GM18517 (cell line): ENCODE measurements around the gene PIGK.
"Not testable (repeated sequence)": the region's sequence is repeated elsewhere in the genome, so short reads cannot be mapped to it uniquely, and the experiment has no call there.

ENCODE experiments used
- ATAC-seq: cut with Tn5 transposase; IDR thresholded peaks from one replicate; pipeline ENCODE4 v1.9.1; 2021; ENCODE audit warnings: mild to moderate bottlenecking, moderate library complexity; ENCODE audit not compliant: unreplicated experiment

PIGK gene

GRCh38 chr1:77197351-77197750 is 21.9 kb downstream of the PIGK start:
- no peak for ATAC-seq

DNA sequence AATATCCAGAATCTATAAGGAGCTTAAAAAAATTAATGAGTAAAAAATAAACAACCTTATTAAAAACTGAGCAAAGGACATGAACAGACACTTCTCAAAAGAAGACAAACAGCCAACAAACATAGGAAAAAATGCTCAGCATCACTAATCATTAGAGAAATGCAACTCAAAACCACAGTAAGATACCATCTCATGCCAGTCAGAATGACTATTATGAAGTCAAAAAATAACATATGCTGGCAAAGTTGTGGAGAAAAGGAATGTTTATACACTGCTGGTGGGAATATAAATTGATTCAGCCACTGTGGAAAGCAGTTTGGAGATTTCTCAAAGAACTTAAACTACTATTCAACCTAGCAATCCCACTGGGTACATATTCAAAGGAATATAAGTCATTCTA is 25.3 kb downstream of the PIGK start:
- ATAC-seq = no peak

DNA sequence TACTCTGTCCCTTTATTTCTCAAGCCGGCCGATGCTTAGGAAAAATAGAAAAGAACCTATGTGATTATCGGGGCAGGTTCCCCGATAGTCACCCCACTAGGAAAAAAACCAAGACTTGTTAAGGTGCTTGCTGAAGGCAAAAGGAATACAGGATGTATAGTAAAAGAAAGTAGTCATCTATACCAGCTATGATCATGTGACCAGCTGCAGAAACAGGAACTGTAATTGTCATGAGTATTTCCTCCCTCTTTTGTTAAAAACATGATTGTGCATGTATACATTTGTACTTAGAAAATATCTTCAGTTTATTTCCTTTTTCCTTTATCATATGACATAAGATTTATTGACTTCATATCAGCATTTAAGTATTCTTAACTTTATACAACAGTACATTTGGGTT is 30.5 kb downstream of the PIGK start:
- ATAC-seq = no peak

GRCh38 chr1:77186907-77187306 is 32.3 kb downstream of the PIGK start:
- not testable (repeated sequence) for ATAC-seq

GRCh38 chr1:77182083-77182482 is 37.1 kb downstream of the PIGK start:
- ATAC-seq = no peak

DNA sequence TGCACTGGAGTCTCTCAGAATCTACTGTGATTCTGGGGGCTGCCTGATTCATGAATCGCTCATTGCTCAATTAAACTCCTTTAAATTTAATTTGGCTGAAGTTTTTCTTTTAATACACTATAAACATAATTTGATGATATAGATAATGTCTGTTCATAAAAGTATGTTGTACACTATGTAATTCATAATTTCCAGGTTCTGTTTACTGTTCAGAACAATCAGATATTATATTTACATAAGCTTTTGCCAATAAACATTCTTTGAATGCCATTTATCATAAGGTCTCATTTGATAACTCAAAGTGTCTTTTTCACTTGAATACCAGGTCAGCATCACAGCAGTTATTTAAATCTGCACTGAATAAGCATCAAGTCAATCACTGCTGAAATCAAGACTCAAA is 39.6 kb downstream of the PIGK start:
- ATAC-seq = no peak

DNA sequence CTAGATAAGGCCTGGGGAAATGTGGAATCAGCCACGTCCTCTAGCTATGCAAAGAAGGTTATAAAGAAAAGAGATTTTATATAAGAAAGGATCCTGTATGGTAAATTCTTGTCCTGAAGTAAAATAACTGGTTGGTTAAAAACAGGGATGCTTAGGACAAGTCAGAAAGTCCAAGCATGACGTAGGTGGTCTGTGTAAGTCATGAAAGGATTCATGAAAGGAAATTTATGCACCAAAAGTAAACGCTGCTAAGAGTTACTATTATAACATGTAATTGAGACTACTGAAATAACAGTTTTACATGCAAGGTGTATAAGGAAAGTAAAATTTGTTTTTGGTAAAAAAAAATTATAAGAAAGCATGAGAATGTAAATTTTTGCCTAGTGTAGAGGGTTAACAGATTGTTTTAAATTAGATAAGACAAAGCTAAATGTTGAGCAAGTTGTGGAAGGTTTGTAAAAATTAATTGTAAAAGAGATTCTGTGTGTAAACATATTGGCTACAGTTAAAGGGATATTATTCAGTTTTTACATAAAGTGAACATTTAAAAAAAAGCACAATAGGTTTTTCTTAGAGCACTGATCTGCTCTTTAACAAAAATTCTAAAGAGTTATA is 43.9 kb downstream of the PIGK start:
- ATAC-seq = no peak

DNA sequence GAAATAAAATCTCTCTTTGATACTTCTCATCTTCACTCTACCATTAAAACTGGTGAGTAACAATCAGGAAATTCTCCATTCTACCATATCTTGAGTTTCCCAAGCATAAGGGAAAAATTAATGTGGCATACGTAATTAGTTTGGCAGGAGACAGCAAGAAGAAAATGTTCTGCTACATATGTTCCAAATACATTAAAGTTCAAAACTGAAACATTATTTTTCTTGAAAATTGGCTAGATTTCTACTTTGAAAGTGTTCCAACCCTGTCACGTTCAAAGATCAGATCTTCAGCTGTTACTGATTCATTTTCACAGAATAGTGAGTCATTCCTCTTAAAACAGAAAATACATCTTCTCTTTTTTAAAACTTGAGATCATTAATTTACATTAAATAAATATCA is 48.5 kb downstream of the PIGK start:
- ATAC-seq = no peak

- no peak for ATAC-seq
Observed at GRCh38 chr1:77168358-77168757, 50.9 kb downstream of the PIGK start.

GRCh38 chr1:77164434-77164944 is 54.7 kb downstream of the PIGK start:
- ATAC-seq = no peak

DNA sequence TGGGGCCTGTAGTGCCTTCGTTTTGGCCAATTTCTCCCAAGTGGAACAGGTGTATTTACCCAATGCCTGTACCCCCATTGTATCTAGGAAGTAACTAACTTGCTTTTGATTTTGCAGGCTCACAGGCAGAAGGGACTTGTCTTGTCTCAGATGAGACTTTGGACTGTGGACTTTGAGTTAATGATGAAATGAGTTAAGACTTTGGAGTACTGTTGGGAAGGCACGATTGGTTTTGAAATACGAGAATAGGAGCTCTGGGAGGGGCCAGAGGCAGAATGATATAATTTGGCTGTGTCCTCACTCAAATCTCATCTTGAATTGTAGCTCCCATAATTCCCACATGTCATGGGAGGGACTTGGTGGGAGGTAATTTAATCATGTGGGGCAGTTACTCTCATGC is 59.5 kb downstream of the PIGK start:
- ATAC-seq = not testable (repeated sequence)

GRCh38 chr1:77156214-77156613 is 63.0 kb downstream of the PIGK start:
- no peak for ATAC-seq

- no peak for ATAC-seq
Observed at GRCh38 chr1:77146270-77146669, 73.0 kb downstream of the PIGK start.

DNA sequence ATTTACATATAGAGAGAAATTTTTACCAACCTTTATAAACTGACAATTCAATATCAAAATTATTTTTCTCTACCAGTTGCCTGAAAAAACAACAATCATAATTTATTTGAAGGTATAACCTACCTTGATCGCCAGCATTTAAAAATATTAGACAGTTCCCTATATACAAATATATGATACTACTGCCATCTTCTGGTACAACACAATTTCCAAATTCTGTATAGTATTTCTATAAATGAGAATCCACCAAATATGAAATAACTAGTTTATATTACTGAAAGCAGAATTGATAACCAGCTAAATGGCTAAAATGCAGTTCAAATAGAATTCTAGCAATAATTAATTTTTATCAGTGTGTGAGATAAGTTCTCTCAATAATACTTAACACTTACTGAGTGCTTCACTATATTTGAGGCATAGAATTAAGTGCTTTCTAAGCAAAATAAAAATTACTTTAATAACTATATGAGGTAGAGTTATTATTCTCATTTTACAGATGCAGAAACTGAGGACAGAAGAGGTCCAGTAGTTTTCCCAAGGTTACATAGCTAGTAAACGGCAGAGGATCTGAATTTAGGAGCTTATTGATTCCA is 75.6 kb downstream of the PIGK start:
- ATAC-seq = no peak

GRCh38 chr1:77139389-77139788 is 79.8 kb downstream of the PIGK start:
- no peak for ATAC-seq

GRCh38 chr1:77134359-77134758 is 84.9 kb downstream of the PIGK start:
- ATAC-seq = no peak

DNA sequence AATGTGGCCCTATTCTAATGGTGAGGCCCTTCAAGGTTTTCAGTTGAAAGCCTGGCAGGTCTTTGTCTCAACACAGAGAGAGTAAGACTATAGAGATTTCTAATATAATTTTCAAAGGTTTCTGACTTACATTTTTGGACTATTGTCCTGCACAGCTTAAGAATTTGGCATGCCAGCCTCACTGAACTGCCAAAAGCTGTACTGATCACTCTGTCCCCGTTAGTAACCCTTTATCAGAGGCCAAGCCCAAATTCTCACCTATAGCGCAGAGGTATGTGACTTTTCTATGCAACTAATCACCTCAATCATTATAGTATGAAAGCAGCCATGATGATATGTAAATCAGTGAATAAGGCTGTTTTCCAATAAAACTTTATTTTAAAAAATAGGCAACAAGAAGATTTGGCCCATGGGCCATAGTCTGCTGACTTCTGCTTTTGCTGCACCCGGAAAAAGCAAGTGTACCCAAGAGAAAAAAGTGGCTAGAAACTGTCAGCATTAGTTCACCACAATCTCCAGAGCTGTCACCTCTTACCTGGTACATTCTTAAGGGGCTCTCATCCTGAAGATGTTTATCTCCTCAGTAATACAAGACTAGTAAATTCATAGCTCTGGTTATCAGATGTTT is 85.4 kb downstream of the PIGK start:
- no peak for ATAC-seq

DNA sequence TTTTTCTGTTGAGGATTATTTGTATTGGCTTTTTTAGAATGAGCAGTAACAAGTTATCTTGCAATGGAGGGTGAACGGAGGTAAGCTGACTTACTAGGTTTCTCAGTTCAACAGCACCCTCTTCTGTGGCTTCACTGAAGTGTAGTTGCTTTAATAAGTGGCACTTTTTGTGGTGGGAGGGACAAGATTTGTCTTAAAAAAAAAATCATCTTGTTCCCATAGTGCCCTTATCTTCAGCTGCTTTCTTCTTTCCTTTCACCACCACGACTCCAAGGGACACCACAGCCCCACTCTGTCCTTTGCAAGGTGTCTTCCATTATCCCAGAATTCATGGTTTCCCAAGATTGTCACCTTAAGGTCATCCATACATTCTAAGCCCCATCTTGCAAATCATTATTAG is 92.9 kb downstream of the PIGK start:
- no peak for ATAC-seq

GRCh38 chr1:77121503-77121902 is 97.7 kb downstream of the PIGK start:
- no peak for ATAC-seq

- ATAC-seq = no peak
Observed at GRCh38 chr1:77120950-77121349, 98.3 kb downstream of the PIGK start.

- no peak for ATAC-seq
Observed at GRCh38 chr1:77118712-77119111, 100.5 kb downstream of the PIGK start.

GRCh38 chr1:77104672-77105071 is 114.6 kb downstream of the PIGK start:
- ATAC-seq = no peak
